Renal cortical epithelial cell (primary cell): Measurements from ENCODE around the gene ATG4B. TPM values are rescaled to one million over a fixed set of nuclear protein-coding genes. Genes with fewer than 3 reads are reported as not detected.
A peak's percentile ranks its signal among the peaks of the same experiment; 100 is the strongest.
"Not testable (repeated sequence)": the region's sequence is repeated elsewhere in the genome, so short reads cannot be mapped to it uniquely, and the experiment has no call there.

ENCODE experiments used
- DNase-seq: peaks from one replicate; pipeline ENCODE4 v3.0.0-alpha.2; 2011; ENCODE audit warnings: low read depth
- total RNA-seq: library from RNA; depleted of rRNA; stranded (reverse); fragments of >200 nt; gene quantifications from 2 replicates; pipeline ENCODE4 v1.2.3, GENCODE V29; 2014

ATG4B gene
- total RNA-seq, 1 donor from 2014 or later: 106 TPM

- no peak for DNase-seq
Measured at GRCh38 chr2:241639385-241639784, 1.9 kb downstream of the ATG4B start.

GRCh38 chr2:241640165-241640795, 2.8 kb downstream of the ATG4B start:
- no peak for DNase-seq

DNA sequence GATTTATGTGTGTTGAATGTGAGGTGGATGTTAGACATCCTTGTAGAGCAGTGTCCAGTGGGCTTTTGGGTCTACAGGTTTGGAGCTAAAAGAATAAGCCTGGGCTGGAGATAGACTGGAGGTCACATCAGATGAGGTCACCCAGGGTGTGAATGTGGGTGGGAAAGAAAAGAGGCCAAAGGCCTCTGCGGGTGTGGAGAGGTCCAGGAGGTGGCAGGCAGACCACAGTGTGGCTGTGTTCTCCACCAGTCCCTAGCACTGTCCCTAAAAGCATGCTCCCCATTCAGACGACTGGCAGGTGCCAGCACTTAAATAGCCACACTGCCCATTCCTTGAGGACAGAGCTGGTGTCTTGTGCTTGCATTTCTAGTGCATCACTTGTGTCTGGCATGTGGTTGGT, 4.1 kb downstream of the ATG4B start:
- no peak for DNase-seq

DNA sequence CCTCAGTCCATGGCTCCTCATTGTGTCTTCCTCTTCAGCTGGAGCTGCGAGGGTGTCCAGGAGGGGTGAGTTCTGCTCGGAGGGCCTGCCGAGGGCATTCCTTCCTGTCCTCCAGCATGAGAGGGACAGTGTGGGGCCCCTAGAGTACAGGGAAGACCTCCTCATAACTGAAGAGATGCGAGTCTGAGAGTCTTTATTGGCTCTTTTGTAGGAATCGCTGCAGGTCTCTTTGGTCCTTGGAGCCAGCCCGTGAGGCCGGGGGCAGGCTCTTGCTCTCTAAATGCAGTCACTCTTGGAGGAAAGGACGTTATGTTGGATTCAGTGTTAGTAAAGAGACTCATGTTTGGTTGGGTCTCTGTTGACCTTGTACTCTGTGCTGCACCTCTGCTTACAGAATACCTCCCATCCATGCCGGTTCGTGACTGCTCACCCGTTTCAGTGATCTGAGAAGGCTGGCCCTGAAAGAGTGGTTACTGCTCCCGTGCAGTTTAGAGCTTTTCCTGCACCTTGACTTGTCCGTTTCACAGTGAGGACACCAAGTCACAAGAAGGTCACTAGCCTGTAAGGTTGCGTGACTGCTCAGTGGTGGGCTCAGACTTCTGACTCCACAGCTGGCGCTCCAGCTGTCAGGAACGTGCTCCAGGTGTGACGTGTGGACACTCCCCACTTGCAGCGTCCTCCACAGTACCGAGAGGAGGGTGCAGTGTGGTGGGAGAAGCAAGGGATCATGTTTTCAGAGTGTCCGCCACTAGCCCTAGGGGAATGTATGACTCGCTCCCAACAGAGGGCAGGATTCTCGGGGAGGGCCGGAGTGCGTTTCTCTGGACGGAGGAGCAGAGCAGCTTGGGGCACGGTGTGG, 7.8 kb downstream of the ATG4B start:
- DNase-seq: no peak

- no peak for DNase-seq
Measured at GRCh38 chr2:241645915-241646645, 8.6 kb downstream of the ATG4B start.

DNA sequence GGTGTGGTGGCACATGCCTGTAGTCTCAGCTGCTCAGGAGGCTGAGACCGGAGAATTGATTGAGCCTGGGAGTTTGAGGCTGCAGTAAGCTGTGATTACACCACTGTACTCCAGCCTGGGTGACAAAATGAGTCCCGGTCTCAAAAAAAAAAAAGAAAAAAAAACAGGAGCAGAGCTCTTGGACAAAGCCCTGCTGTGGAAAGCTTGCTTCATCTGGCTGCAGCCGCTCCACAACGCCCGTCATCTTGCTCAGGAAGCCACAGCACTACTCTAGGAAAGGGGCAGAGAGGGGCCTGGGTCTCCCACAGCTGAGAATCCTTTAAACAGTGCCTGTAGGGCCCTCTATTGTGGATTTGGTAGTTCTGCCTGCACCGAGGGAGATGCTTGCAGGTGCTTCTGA, 11.0 kb downstream of the ATG4B start:
- no peak for DNase-seq

DNA sequence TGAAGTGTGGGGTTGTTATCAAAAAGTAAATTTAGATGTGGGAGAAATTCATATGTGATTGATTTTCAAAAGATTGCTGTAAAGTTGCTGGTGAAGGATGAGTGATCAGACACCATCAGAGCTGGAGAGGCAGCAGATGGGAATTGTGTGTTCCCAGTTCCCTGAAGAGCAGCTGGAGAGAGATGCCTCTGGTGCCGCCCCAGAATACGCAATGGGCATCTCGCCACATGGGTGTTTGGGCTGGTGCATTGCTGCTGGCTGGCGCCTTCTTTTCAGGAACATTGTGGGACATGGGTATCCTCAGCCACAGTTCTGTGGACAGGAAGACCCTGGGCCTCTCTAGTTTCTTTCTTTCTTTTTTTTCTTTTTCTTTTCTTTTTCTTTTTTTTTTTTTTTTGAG, 11.9 kb downstream of the ATG4B start:
- DNase-seq: no peak

DNA sequence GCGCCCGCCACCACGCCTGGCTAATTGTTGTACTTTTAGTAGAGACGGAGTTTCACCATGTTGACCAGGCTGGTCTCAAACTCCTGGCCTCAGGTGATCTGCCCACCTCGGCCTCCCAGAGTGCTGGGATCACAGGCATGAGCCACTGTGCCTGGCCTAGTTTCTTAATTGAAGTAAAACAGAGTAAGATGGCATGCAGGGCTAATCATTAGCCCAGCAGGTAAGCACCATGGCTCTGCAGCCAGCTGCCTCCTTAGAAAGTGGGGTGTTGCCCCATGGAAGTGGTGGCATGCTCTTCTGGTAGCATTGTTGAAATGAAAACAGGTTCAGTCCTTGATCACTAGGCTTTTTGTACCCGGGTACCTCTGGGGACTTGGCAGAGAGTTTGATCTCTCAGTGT, 12.4 kb downstream of the ATG4B start:
- peak; percentile 36 for DNase-seq

DNA sequence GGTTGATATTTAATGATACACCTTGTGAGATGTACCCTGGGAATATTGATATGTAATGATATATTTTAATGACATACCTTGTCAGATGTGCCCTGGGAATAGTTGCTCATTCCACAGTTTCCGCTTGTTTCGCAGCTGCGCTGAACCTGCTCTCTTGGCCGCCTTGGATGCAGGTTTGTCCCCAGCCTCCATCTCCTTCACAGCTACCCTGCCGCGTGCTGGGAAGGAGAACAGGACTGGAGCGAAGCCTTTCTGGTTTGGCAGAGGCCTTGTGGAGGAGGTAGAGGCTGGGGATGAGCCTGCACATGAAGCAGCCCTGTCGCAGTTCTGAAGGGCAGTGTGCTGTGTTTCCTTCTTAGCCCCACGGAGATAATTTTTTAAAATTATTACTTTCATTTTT, 14.6 kb downstream of the ATG4B start:
- no peak for DNase-seq

- DNase-seq: no peak
Measured at GRCh38 chr2:241652722-241653121, 15.2 kb downstream of the ATG4B start.

DNA sequence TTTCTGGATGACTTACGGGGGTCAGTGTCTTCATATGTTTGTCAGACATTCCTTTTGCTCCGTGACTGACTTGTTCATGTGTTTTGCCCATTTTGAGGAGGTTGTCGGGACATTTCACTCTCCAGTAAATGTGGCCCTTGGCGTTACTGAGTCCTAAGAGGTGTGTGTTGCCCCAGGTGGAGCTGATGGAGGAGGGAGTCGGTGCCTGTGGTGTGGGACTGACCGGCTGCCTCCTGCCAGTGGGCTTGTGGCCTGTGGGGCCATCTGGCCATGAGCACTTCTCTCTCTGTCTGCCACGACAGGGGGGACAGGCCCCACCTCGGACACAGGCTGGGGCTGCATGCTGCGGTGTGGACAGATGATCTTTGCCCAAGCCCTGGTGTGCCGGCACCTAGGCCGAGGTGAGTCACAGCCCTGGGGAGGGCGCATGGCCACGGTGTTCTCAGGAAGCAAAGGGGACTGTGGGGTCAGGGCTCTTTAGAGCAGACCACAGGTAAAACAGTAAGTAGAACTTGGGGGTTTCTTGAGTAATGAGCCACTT, 15.8 kb downstream of the ATG4B start:
- DNase-seq: no peak

GRCh38 chr2:241654551-241654950, 17.1 kb downstream of the ATG4B start:
- DNase-seq: no peak

DNA sequence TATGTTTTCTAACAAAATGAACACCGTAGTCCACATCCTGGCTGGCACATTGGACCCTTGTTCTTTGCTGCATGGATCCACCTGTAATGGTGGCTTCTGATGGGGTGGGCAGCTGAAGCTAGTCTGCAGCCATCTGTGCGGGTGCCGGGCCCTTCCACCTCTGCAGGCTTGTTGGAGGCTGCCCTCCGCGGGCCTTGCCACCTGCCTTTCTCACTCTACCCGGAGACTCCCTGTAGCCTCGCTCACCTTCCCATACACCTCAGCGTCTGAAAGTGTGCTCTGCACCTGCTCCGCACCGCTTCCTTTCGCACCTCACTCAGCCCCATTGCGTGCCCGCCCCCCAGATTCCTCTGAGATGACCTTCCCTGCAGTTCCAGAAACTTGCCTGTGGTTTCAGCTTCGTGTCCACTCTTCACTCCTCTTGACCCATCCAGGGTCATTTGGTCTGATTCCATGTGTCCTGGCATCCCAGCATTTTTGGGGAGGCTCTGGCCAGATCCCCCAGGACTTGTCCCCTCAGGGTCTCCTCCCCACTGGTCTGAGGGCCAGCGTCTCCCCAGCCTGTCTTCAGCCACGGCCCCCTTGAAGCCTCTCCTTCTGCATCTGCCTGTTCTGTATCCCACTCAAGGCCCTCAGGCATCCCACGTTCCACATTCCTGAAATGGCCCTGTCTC, 18.2 kb downstream of the ATG4B start:
- no peak for DNase-seq

DNA sequence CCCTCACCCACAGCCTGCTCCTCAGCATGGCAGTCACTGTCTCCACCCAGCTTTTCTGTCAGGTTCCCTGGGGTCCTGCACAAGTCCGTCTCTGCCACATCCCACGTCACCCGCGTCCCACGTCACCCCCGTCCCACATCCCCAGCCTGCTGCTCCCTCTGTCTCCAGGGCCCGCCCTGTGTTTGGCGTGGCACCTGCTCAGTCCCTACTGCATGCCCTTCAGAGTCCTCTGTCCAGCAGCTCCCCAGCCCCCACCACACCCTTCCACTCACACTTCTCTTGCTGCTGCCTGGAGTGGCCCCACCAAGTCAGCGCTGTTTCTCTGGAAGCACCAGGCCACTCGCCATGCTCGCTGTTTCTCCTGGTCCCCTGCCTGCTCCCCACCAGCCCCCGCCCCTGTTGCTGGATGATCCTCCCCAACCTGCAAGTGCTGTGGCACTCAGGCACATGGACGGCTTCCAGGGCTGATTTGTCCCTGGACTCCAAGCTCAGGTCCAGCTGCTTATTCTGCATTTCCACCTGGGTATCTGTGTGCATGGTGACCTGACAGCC, 18.8 kb downstream of the ATG4B start:
- no peak for DNase-seq

- DNase-seq: no peak
Measured at GRCh38 chr2:241657786-241658254, 20.3 kb downstream of the ATG4B start.

DNA sequence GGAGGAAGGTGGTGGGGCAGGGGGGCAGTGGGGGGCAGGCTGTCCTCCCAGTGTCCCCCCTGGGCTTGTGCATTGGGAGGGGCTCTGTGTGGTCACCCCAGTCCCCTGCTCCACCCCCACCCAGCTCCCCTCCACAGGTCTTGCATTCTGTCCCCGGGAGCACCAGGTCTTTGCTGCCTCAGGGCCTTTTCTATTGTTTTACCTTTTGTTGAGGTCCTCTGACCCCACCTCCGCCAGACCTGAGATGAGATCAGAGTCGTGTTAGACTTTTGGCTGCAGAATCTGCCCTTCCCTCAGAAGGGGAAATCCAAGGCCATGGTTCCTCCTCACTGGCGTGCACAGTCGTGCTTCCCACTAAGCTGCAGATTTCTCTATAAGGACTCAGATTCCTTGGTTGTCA, 20.8 kb downstream of the ATG4B start:
- DNase-seq: no peak

- peak; percentile 58 for DNase-seq
Measured at GRCh38 chr2:241659150-241659739, 21.8 kb downstream of the ATG4B start.

GRCh38 chr2:241660593-241661213, 23.2 kb downstream of the ATG4B start:
- DNase-seq: no peak

DNA sequence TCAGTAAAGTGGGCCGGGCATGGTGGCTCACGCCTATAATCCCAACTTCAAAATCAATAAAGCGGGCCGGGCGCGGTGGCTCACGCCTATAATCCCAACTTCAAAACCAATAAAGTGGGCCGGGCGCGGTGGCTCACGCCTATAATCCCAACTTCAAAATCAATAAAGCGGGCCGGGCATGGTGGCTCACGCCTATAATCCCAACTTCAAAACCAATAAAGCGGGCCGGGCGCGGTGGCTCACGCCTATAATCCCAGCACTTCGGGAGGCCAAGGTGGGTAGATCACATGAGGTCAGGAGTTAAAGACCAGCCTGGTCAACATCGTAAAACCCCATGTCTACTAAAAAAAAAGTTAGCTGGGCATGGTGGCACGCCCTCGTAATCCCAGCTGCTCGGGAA, 25.2 kb downstream of the ATG4B start:
- not testable (repeated sequence) for DNase-seq

DNA sequence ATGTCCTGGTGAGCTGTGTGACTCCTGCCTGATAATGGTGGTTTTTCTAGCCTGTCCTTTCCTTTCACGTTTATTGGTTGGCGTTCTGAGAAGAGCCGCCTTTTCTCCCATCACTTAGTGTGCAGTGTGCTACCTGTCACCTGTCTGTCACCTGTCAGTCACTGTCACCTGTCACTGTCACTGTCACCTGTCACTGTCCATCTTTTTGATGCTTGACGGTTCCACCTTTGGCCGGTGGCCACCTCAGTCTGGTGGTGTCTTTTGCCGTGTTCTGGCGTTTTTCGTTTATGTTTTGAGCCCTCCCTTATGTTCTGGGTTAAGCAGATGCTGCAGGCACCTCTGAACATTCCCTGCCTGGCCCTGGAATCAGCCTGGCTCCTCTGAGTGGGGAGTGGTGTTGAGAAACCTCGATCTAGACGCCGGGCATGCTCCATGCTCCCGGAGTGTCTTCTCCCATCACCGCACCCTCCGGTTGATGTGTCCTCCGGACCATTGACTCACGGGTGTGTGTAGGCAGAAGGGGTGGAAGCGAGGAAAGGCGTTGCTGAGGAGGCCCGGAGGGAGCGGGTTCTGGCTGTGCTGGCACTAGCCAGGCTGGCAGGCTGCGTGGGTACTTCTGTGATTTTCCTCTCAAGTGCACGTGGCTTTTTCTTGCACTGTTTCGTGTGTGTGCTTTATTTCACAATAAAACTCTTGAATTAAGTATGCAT, 28.4 kb downstream of the ATG4B start:
- no peak for DNase-seq
